ENCODE results near the gene NCEH1. TPM values are rescaled to one million over a fixed set of nuclear protein-coding genes. Genes with fewer than 3 reads are reported as not detected.

The NCEH1 gene
- total RNA-seq, 4 donors from 2014 or later: 6.4 to 85.8 (median 12.1) TPM

- no peak for TF ChIP-seq CTCF (IDR thresholded peaks at IDR 0.05; ENCODE audit: low read depth)
These were observed 117.8 kb downstream of the NCEH1 start for GRCh38 chr3:172592898-172593669.

GRCh38 chr3:172591876-172592771 lies 118.7 kb downstream of the NCEH1 start:
- no peak for TF ChIP-seq CTCF (IDR thresholded peaks at IDR 0.05; ENCODE audit: low read depth)

- no peak for TF ChIP-seq CTCF (IDR thresholded peaks at IDR 0.05; ENCODE audit: low read depth)
These were observed 119.7 kb downstream of the NCEH1 start for GRCh38 chr3:172591125-172591605.

GRCh38 chr3:172586436-172586835 lies 124.4 kb downstream of the NCEH1 start:
- no peak for TF ChIP-seq CTCF (IDR thresholded peaks at IDR 0.05; ENCODE audit: low read depth)

- TF ChIP-seq CTCF (IDR thresholded peaks at IDR 0.05; ENCODE audit: low read depth): no peak
These were observed 124.9 kb downstream of the NCEH1 start for GRCh38 chr3:172585954-172586353.

GRCh38 chr3:172582712-172583111 lies 128.2 kb downstream of the NCEH1 start:
- no peak for TF ChIP-seq CTCF (IDR thresholded peaks at IDR 0.05; ENCODE audit: low read depth)

- no peak for TF ChIP-seq CTCF (IDR thresholded peaks at IDR 0.05; ENCODE audit: low read depth)
These were observed 129.1 kb downstream of the NCEH1 start for GRCh38 chr3:172581757-172582166.

Data from subcutaneous adipose tissue (tissue), 4 donors.